A549 (cell line): ENCODE measurements around the gene ADGRL3. TPM values are rescaled to one million over a fixed set of nuclear protein-coding genes. Genes with fewer than 3 reads are reported as not detected.

Experiments used
- ATAC-seq, 2 experiments: fragments of 200-7000 bp in 1 of 2; fragments of >200 bp in 1 of 2; cut with Nextera tagmentation in 1 of 2; cut with Tn5 transposase in 1 of 2; 3 replicates each; pipeline versions ENCODE4 v1.8.0 to v1.9.1; 2018 to 2020; ENCODE audit warnings: mild to moderate bottlenecking in 1 of 2, moderate library complexity in 1 of 2
- CTCF ChIA-PET: fragments of 300-600 bp; sonication (Branson Sonifier 250); formaldehyde crosslinking; extraction: SDS; loops from one replicate; lab custom pipeline; 2021; ENCODE audit warnings: antibody characterized with exemption, inconsistent platforms; lab: Yijun Ruan, JAX
- POLR2A ChIA-PET: fragments of 350-600 bp; formaldehyde crosslinking; extraction: SDS; loops from one replicate; lab custom pipeline; 2021; ENCODE audit warnings: antibody characterized with exemption, inconsistent platforms; lab: Yijun Ruan, JAX
- DNase-seq, 2 experiments: peaks; one replicate each; pipeline versions ENCODE4 v3.0.0 to v3.0.0-alpha.2; 2011 to 2016; ENCODE audit warnings: low read depth in 1 of 2, low spot score in 1 of 2
- FAIRE-seq: peaks from 2 replicates; lab custom pipeline; 2011; peaks lifted over from hg19 to GRCh38; lab: Jason Lieb, UNC
- H3K27ac ChIP-seq, 2 experiments: fragments of >200 bp; sonication (Bioruptor Twin); formaldehyde crosslinking; 3 replicates each; pipeline ENCODE4 v1.5.1; 2016 to 2017
- H3K4me1 ChIP-seq: fragments of >200 bp; sonication (Bioruptor Twin); formaldehyde crosslinking; 3 replicates; pipeline ENCODE4 v1.6.1; 2016
- H3K4me2 ChIP-seq: fragments of >200 bp; sonication (Bioruptor Twin); formaldehyde crosslinking; 3 replicates; pipeline ENCODE4 v1.6.1; 2016
- H3K4me3 ChIP-seq: fragments of >200 bp; sonication (Bioruptor Twin); formaldehyde crosslinking; 3 replicates; pipeline ENCODE4 v1.5.1; 2016
- H3K9me3 ChIP-seq: fragments of >200 bp; sonication (Bioruptor Twin); formaldehyde crosslinking; 3 replicates; pipeline ENCODE4 v1.6.1; 2016
- ATOH8 ChIP-seq: fragments of 250-450 bp; sonication (Bioruptor Pico); IDR thresholded peaks from 2 replicates; pipeline ENCODE4 v1.5.0; 2020; ENCODE audit warnings: low read depth, mild to moderate bottlenecking, moderate library complexity
- BHLHE40 ChIP-seq: IDR thresholded peaks from 2 replicates; pipeline ENCODE4 v1.6.1; 2012; ENCODE audit warnings: low read depth, low read length, inconsistent platforms
- CBX2 ChIP-seq: fragments of 200-600 bp; sonication (generic); IDR thresholded peaks from 2 replicates; pipeline ENCODE4 v1.6.1; 2016; ENCODE audit warnings: low read depth, mild to moderate bottlenecking, borderline replicate concordance
- CHD2 ChIP-seq: fragments of 150-350 bp; IDR thresholded peaks from 2 replicates; pipeline ENCODE4 v1.6.1; 2014; ENCODE audit warnings: low read length; ENCODE audit not compliant: partially characterized antibody
- CHD4 ChIP-seq: fragments of 200-600 bp; sonication (generic); IDR thresholded peaks from 2 replicates; pipeline ENCODE4 v1.6.1; 2016; ENCODE audit warnings: antibody characterized with exemption, mild to moderate bottlenecking, borderline replicate concordance
- EP300 ChIP-seq, 2 experiments: fragments of >200 bp; sonication (Bioruptor Twin); formaldehyde crosslinking; IDR thresholded peaks; 2 replicates in 1 of 2; 3 replicates in 1 of 2; pipeline ENCODE4 v1.6.1; 2016 to 2017
- FOSL2 ChIP-seq, 2 experiments: fragments of 450-650 bp in 1 of 2; fragments of >200 bp in 1 of 2; sonication (Bioruptor Twin) in 1 of 2; formaldehyde crosslinking; IDR thresholded peaks; 2 replicates each; pipeline versions ENCODE4 v1.5.0 to v1.6.1; 2016 to 2020; ENCODE audit warnings: mild to moderate bottlenecking in 1 of 2, moderate library complexity in 1 of 2
- HEYL ChIP-seq: fragments of 250-450 bp; sonication (Bioruptor Pico); IDR thresholded peaks from 2 replicates; pipeline ENCODE4 v1.8.0; 2021; ENCODE audit warnings: mild to moderate bottlenecking, moderate library complexity
- HMGXB4 ChIP-seq: fragments of 250-450 bp; sonication (Bioruptor Pico); IDR thresholded peaks from 2 replicates; pipeline ENCODE4 v1.5.0; 2021; ENCODE audit warnings: mild to moderate bottlenecking, moderate library complexity, borderline replicate concordance
- HOXA7 ChIP-seq: fragments of 250-450 bp; sonication (Bioruptor Pico); IDR thresholded peaks from 2 replicates; pipeline ENCODE4 v1.5.0; 2020; ENCODE audit warnings: mild to moderate bottlenecking, moderate library complexity
- HOXB13 ChIP-seq: fragments of 250-450 bp; sonication (Bioruptor Pico); IDR thresholded peaks from 2 replicates; pipeline ENCODE4 v1.5.0; 2020; ENCODE audit warnings: low read depth, mild to moderate bottlenecking, moderate library complexity
- KDM5A ChIP-seq: fragments of 200-600 bp; sonication (generic); IDR thresholded peaks from 2 replicates; pipeline ENCODE4 v1.6.1; 2016; ENCODE audit warnings: antibody characterized with exemption, mild to moderate bottlenecking
- MAX ChIP-seq: IDR thresholded peaks from 2 replicates; pipeline ENCODE4 v1.6.1; 2012
- MAZ ChIP-seq: fragments of 150-350 bp; IDR thresholded peaks from 2 replicates; pipeline ENCODE4 v1.6.1; 2014; ENCODE audit warnings: antibody characterized with exemption, low read depth, low read length, borderline replicate concordance
- MYC ChIP-seq: IDR thresholded peaks from 2 replicates; pipeline ENCODE4 v1.6.1; 2012; ENCODE audit warnings: mild to moderate bottlenecking, inconsistent platforms, low read length, improper control_type of control experiment, borderline replicate concordance
- NR3C1 ChIP-seq: fragments of >200 bp; sonication (Bioruptor Twin); formaldehyde crosslinking; IDR thresholded peaks from 3 replicates; pipeline ENCODE4 v1.6.1; 2017
- PBX3 ChIP-seq: IDR thresholded peaks from 2 replicates; pipeline ENCODE4 v1.6.1; 2012
- RNF2 ChIP-seq: fragments of 200-600 bp; sonication (generic); IDR thresholded peaks from 2 replicates; pipeline ENCODE4 v1.6.1; 2016; ENCODE audit warnings: low read depth, mild to moderate bottlenecking, antibody characterized with exemption, moderate library complexity, borderline replicate concordance
- SMC3 ChIP-seq: fragments of >200 bp; sonication (Bioruptor Twin); formaldehyde crosslinking; IDR thresholded peaks from 3 replicates; pipeline ENCODE4 v1.6.1; 2018; ENCODE audit warnings: inconsistent platforms
- SREBF2 ChIP-seq: fragments of 450-650 bp; IDR thresholded peaks from 2 replicates; pipeline ENCODE4 v1.6.1; 2014; ENCODE audit warnings: mild to moderate bottlenecking, moderate library complexity
- TFCP2L1 ChIP-seq: fragments of 250-450 bp; sonication (Bioruptor Pico); IDR thresholded peaks from 2 replicates; pipeline ENCODE4 v1.5.0; 2021; ENCODE audit warnings: mild to moderate bottlenecking
- ZC3H11A ChIP-seq: fragments of 450-650 bp; IDR thresholded peaks from 2 replicates; pipeline ENCODE4 v1.6.1; 2014; ENCODE audit warnings: antibody characterized with exemption, mild to moderate bottlenecking
- ZNF302 ChIP-seq: fragments of 250-450 bp; sonication (Bioruptor Pico); IDR thresholded peaks from 2 replicates; pipeline ENCODE4 v1.9.0; 2021; ENCODE audit warnings: inconsistent platforms, mild to moderate bottlenecking, moderate library complexity
- WGBS: methylation state at CpG from one replicate; pipeline ENCODE4 v1.1.6; 2017; ENCODE audit errors: missing lambda C conversion rate; 5-methylcytosine and 5-hydroxymethylcytosine counted together
- polyA plus RNA-seq, 4 experiments: library from polyadenylated mRNA; depleted of rRNA in 3 of 4; stranded (reverse); fragments of >200 nt; fragmentation: RNase III in 1 of 4; extraction: RNeasy Plus Mini Kit Qiagen cat#74134 plus additional on column Dnase treatment in 1 of 4; gene quantifications; 2 replicates in 3 of 4; 3 replicates in 1 of 4; pipeline ENCODE4 v1.2.3, GENCODE V29; 2011 to 2017

Gene ADGRL3
- polyA plus RNA-seq, 2 of the 4 experiments (the other 2 are of a cell fraction), result 0.05 to 0.12 TPM

GRCh38 chr4:61896634-61897033 is 696.5 kb downstream of the ADGRL3 start:
- Histone ChIP-seq H3K4me3 (no peak overlapping the region), H3K4me1 (no peaks in the 10 kb centered on the region), H3K9me3 (no peaks in the 10 kb centered on the region), H3K27ac (no peak overlapping the region), H3K4me2 (no peak overlapping the region)
- WGBS, result 0% methylated on average over 2 of the region's 2 CpGs
- TF ChIP-seq ATOH8 (CRISPR knock-in tag), result no peak
- no peak for TF ChIP-seq KDM5A
- TF ChIP-seq NR3C1, result no peak
- TF ChIP-seq HOXB13 (CRISPR knock-in tag), result no peak
- no peak for TF ChIP-seq PBX3
- no peak for TF ChIP-seq HOXA7 (CRISPR knock-in tag)
- TF ChIP-seq MAZ, result no peak
- no peak for TF ChIP-seq MYC
- no peak for TF ChIP-seq BHLHE40
- no peak for TF ChIP-seq TFCP2L1 (CRISPR knock-in tag)
- TF ChIP-seq RNF2, result no peak
- no peak for TF ChIP-seq CBX2
- no peak for TF ChIP-seq HMGXB4 (CRISPR knock-in tag)
- TF ChIP-seq CHD2, result no peak
- TF ChIP-seq CHD4, result no peak
- TF ChIP-seq SREBF2, result no peak
- no peak for TF ChIP-seq EP300 (IDR thresholded peaks at IDR 0.05)
- no peak for TF ChIP-seq MAX
- TF ChIP-seq ZNF302 (CRISPR knock-in tag), result no peak
- FAIRE-seq, result no peak
- ATAC-seq, result no peak
- DNase-seq, result no peak
- CTCF ChIA-PET, result no interaction called here
- POLR2A ChIA-PET, result no interaction called here

- POLR2A ChIA-PET, result no interaction called here
Observed at GRCh38 chr4:61909031-61909430, 708.9 kb downstream of the ADGRL3 start.

More at GRCh38 chr4:61909031-61909430, 708.9 kb downstream of the ADGRL3 start:
- Histone ChIP-seq H3K4me2 (no peak overlapping the region), H3K9me3 (no peaks in the 10 kb centered on the region), H3K4me1 (no peaks in the 10 kb centered on the region), H3K27ac (no peak overlapping the region), H3K4me3 (no peak overlapping the region)
- TF ChIP-seq HEYL, result no peak
- TF ChIP-seq FOSL2 (IDR thresholded peaks at IDR 0.05), result no peak
- no peak for TF ChIP-seq FOSL2 (CRISPR knock-in tag; IDR thresholded peaks at IDR 0.05)
- no peak for TF ChIP-seq SMC3
- no peak for TF ChIP-seq ZC3H11A
- TF ChIP-seq ATOH8 (CRISPR knock-in tag), result no peak
- no peak for DNase-seq
- WGBS, result 44% methylated on average over 4 of the region's 4 CpGs
- ATAC-seq, result no peak
- CTCF ChIA-PET, result no interaction called here
- FAIRE-seq, result no peak
